ENCODE data around the gene TPD52L2.
"Not testable (repeated sequence)": the region's sequence is repeated elsewhere in the genome, so short reads cannot be mapped to it uniquely, and the experiment has no call there.

TPD52L2 gene

DNA sequence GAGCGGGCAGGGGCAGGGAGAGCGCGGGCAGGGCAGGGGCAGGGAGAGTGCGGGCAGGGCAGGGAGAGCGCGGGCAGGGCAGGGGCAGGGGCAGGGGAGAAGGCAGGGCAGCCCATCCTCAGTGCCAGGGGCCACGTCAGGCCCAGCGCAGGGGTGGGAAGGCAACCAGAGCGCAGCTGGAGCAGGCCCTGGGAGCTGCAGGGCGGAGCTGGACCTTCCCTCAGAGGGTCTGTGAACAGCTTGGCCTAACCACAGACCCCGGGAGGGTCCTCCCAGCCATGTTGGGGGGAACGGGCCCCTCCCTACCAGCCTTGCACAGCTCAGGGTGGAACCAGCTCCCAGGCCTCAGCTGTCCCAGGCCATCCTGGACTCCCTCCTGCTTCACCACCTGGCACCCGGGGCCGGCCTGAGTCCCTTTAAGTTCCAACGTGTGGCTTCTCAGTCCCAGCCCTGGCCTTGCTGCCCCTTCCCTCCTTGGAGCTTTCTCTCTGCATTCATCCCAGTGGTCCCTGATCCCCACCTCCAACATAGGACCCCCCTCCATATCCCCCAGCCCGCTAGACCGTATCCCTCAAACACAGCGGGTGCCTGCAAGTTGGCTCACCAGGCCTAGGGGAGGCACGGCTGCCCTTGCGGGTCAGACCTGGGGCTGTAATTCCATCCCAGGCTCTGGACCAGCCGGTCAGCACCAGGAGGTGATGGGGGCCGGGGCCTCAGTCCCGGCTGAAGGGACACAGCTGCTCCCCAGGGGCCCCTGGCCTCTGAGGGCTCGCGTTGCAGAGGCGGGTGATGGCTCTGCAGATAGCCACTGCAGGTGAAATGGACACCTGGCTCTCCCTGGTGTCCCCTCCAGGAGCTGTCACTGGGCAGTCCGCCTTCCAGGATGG lies 28.4 kb upstream of the TPD52L2 start:
- DNase-seq = peak; percentile 56

DNA sequence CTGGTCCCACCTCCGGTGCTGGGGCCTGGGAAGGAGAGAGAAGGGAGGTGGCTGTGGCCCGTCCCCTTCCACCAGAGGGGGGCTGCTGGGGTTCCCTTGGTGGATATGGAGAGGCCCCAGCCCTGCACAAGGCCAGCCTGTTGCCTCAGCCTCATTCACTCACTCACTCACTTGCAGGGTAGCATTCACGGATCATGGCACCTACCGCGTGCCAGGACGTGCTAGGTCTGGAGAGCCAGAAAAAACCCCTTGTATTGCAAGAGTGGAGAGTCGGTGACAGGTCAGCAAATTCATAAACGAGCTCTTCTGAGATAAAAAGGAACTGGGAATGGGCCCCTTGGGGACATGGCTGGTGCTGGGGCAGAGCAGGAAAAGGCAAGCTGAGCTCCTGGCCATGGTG lies 27.6 kb upstream of the TPD52L2 start:
- no peak for DNase-seq

DNA sequence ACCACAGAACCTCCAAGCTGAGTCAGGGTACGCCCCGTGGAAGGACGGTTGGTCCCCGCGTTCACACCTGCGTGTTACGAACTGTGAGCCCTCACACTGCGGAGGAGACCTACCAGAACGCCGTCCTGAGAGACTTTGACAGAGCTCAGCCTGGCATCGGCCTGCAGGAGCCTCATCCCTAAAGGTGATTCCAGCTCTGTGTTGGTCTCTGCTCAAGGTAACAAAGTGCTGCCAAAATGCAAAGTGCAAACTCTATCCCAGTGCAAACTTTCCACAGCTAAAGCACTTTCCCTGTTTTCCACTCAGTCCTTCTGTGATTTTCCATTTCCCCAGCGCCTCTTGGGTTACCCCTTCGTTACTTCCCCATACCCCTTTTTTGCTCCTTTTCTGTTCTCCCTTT lies 25.4 kb upstream of the TPD52L2 start:
- DNase-seq = no peak

DNA sequence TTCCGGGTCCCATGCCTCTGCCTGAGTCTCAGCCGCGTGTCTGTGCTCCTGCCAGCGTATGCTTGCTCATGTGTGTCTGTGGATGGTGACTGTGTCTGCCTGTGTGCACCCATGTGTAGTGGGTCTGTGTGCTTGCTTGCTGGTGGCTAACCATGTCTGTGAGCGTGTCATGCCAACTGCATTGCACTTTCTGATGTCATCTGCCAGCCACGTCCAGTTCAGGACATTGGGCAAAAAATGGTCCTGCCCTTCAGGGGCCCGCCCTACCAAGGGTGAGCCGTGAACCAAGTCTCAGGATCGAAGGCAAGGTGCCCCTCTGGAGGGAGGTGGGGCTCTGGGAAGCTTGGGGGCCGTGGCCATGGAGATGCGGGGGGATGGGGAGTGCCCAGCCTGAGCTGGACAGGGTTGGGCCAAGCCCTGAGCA lies 24.7 kb upstream of the TPD52L2 start:
- no peak for DNase-seq

DNA sequence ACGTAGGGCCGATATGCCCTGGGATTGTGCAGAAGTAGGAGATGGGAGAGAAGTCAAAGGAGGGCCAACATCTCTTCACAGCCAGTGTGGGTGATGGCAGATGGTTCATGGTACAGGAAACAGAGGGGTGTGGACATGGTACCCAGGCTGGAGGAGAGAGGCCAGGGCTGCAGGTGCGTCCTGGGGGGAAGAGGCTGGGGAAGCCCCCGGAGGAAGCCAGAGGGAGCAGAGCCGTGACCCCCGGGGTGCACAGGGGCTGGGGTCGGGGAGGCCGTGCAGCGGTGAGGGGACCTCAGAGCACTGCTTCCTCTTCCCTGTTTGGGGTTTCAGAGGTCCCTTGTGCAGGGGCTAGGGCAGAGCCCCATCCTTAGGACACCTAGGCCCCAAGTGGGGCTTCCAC lies 22.8 kb upstream of the TPD52L2 start:
- no peak for DNase-seq

DNA sequence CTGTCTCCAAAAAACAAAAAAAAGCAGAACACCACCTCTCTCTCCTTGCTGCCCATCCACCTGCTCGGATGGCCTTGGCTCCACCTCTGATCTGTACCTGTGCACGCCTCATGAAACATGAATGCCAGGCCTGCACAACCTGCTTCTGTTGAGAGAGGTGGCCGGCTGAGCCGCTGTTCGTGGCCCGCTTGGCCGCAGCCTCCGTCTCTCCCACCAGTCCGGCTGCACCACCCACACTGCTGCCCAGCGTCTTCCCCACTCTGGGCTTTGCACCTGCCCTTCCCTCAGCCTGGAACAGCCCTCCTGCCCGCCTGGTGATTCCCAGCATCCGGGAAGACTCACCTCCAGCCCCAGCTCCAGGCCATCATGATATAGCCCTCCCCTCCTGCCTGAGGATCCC lies 21.8 kb upstream of the TPD52L2 start:
- peak; percentile 55 for DNase-seq

DNA sequence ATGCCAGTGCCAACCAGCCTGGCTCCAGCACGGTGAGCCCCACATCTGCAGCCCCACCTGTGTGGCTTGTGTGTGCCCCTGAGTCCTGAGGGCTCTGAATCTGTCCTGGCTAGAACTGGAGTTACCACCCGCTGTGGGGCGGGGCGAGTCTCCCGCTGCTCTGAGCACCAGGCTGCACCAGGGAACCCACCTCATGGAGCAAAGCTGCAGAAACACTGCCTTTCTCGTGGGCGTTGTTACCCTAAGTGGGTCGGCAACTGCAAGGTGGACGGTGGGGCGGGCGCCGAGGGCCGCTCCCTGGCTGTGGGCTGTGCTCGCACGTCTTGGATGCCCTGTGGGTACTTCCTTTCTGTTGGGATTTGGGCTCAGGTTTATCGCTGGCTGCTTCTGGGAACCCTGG lies 21.3 kb upstream of the TPD52L2 start:
- DNase-seq = peak; percentile 54

DNA sequence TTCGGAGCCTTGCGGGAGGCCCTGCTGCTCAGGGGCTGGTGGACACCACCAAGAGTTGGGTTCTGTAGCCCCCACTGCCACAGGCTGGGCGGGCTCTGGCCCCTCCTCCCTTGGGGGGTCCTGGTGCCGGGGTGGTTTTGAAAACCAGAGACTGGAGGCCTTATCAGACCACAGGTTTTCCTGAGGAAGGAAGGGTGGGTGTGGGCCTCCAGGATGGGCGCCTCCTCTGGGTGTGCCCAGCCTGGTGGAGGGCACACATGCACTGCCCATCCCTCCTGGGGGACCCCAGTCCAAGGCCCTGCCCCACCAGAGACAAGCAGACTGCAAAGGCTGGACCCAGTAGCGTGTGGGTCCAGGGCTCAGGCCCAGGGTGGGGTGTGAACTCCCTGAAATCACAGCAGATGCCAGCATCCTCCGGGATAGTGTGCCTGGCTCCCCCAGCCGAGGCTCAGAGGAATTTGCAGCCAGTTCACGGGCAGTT lies 20.5 kb upstream of the TPD52L2 start:
- DNase-seq = peak; percentile 46

DNA sequence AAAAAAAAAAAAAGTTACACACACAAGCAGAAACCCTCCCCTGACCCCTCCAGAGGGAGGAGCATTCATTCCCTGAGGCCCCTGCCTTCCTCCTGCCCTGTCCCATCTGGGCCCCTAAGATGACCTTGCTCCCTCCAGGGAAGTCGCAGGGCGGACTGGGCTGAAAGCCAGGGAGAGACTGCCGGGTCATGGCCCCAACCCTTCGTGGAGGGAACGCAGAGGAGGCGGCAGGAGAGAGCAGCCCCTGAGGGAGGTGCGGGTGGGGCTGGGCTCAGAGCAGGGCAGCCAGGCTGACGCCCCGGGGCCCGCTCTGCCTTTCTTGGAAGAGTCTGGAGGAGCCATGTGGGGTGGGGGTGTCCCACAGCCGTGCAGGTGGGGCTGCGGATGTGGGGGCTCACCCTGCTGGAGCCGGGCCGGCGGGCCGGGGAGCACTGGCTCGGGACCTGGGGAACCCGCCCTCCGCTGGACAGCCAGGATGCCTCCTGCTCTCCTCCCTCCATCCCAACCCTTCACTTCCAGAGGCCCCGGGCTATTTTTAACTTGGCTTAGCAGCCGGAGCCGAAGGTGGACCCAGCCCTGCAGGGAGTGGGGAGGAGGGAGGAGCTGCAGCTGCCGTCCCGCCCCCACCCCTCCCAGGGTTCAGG lies 18.8 kb upstream of the TPD52L2 start:
- DNase-seq = peak; percentile 89

DNA sequence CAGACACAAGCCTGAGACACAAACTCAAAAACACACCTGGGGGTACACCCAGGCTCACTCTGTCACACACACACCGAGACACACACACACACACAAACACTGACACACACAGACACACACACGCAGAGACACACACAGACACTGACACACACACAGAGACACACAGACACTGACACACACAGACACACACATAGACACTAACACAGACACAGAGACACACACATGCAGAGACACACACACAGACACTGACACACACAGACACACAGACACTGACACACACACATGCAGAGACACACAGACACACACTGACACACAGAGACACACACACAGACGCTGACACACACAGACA lies 18.2 kb upstream of the TPD52L2 start:
- no peak for DNase-seq

DNA sequence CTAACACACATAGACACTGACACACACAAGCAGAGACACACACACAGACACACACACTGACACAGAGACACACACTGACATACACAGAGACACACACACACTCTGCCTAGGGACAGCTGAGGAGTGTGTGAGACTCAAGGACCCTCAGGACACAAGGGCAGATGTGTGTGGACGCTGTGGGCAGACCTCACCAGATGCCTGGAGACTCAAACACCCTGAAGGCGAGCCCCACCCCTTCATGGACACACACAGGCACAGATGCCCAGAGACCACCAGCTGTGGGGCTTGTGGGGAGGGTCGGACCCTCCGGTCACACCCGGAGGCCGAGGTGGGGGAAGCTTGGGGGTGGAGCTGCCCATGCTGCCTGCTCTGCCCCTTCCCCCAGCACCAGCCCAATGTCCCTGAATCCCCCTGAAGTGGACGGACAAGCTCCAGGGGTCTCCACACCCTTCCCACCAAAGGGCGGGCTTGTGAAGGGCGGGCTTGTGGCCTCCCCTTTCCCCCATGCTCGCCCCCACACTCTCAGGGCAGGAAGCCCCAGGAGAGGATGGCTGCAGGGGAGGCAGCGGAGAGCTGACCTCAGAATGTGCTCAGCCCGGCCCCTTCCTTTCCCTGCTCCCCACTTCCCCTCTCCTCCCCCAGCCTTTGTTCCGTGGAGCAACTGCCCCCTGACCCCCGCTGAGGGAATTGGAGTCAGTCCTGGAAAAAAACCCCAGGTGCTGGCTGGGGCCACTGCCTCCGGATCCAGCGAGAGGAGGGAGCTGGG lies 17.6 kb upstream of the TPD52L2 start:
- DNase-seq = peak; percentile 62

DNA sequence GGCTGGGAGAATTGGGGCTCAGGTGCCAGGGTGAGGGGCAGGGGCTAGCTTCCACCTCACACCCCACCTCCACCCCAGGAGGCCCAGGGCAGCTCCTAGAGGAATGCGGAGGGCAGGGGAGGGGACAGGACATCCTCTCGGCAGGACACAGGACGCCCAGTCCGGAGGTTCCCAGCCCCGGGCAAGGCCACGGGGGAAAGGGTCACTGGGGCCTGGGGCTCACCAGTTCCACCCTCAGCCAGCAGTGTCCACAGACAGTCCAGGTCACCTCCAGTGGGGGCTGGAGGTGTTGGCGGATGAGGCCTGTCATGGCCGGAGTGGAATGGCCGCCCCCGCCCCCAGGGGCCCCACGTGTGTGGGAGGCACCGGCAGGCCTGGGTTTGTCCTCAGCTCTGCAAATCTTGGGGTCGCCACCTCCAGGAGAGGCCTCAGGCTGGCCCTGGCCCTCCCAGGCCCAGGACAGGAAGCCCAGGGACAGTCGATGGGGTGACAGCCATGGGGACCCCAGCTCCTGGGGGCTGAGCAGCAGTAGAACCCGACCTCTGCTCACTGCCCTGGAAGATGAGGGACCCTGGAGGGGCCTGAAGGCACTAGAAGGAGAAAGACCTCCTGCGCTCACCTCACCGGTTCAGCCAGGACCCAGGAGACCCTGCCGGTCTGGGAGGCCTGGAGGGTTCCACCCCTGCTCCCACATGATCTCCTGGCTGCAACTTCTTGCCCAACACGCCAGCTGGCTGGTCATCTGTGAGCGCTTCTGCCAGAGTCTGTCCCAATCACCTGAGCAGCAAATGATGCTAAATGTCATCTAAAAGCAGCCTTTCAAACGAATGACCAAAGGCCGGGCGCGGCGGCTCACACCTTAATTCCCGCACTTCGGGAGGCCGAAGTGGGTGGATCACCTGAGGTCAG lies 16.8 kb upstream of the TPD52L2 start:
- peak; percentile 57 for DNase-seq

DNA sequence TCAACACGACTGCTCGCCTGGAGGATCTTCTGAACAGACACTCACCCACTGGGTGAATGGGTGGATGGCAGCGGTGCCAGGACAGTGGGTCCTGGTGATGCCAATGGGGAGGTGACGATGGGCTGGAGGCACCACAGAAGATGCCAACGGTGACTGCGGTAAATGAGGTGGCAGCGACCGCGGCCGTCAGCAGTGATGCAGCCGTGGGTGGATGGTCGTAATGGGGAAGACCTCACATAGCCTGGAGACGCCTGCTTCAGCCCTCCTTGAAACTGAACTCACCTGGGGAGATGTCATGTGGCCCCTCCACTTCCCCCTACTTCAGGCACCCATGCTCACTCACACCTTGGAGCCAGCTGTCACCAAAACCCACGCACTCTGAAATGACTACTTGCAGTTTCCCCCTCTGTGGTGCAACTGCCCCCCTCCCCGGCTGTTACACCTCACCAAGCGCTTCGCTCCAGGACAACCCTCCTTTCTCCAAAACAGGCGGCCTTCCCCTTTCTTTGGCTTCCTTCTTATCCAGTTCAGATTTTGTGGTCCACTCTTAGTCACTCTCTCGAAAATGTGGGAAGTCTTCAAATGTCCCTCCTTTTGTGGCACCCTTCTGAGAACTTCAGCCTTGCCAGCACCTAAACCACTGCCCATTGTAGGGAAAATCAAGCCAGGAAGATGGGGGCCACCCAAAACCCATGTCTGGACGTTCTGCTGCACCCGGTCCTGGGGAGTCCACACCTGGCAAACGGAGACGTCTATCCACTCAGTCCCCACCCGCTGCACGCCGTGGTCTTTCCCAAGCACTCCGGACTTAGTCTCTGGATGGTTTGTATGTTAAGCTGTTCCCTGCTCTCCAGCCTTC lies 14.2 kb upstream of the TPD52L2 start:
- DNase-seq = no peak

DNA sequence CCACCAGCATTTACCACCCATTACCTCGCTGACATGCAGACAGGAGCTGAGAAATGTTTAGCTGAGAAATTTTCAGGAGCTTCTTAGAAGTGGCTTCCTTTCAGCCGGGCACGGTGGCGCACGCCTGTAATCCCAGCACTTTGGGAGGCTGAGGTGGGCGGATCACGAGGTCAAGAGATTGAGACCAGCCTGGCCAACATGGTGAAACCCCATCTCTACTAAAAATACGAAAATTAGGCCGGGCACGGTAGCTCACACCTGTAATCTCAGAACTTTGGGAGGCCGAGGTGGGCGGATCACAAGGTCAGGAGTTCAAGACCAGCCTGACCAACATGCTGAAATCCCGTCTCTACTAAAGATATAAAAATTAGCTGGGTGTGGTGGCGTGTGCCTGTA lies 13.5 kb upstream of the TPD52L2 start:
- not testable (repeated sequence) for DNase-seq

DNA sequence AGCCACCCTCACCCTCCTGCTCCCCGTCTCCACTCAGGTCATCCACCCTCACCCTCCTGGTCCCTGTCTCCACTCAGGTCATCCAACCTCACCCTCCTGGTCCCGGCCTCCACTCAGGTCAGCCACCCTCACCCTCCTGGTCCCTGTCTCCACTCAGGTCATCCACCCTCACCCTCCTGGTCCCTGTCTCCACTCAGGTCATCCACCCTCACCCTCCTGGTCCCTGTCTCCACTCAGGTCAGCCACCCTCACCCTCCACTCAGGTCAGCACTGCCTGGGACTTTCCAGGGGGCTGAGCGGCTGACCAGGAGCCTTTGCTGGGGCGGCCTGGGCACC lies 11.4 kb upstream of the TPD52L2 start:
- DNase-seq = not testable (repeated sequence)

DNA sequence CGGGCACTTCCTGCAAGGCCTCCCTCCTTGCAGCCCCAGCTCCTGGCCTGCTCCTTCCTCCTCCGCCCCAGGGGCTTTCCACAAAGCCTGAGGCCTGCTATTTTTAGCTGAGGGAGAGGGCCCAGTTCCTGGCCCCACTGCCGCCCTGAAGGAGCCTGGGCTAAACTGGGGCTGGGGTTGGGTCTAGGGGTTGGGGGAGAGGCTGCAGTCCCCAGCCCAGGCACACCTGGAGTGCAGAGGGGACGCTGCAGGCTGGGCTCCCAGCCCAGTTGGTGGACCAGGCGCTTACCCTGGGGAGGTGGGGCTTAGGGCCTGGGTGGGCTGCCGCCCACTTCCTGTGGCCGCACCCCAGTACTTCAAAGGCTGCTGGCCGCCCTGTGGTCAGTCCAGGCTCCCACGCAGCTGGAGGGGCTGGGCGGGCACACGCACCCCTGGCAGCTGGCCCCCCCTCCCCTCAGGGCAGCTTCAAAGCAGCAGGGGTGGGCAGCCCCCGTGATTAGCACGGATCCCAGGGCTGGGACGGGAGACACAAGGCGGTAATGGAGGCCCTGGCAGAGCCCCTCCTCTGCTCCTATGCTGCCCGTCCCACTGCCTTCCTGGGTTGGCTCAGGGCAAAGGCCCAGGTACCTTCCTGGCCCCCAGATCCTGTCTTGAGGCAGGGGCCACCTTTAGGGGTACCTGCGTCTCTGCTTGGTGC lies 10.9 kb upstream of the TPD52L2 start:
- DNase-seq = peak; percentile 56

DNA sequence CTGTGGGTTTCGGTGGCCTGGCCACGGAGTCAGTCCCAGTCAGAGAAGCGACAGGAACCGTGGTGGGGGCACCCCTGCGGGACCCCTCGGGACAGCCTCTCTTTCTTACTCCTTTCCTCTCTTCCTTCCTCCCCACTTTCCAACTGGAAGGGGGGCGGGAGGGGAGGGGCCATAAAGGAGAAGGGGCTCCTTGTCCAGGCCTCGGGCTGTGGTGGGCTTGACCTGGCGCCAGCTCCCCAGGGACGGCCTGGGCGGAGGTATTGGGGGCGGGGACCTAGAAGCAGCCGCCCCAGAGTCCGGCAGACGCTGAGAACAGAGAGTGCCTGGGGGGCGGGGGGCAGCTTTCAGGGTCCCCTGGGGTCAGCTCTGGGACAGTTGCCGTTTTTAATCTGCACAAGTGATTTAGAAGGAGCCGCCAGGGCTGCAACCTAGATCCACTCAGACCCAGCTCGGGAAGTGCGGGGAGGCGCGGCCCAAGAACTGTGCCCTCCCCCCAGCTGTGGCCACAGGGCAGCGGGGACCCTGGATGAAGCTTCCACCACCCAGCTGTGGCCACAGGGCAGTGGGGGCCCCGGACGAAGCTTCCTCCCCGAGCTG lies 10.2 kb upstream of the TPD52L2 start:
- peak; percentile 52 for DNase-seq

DNA sequence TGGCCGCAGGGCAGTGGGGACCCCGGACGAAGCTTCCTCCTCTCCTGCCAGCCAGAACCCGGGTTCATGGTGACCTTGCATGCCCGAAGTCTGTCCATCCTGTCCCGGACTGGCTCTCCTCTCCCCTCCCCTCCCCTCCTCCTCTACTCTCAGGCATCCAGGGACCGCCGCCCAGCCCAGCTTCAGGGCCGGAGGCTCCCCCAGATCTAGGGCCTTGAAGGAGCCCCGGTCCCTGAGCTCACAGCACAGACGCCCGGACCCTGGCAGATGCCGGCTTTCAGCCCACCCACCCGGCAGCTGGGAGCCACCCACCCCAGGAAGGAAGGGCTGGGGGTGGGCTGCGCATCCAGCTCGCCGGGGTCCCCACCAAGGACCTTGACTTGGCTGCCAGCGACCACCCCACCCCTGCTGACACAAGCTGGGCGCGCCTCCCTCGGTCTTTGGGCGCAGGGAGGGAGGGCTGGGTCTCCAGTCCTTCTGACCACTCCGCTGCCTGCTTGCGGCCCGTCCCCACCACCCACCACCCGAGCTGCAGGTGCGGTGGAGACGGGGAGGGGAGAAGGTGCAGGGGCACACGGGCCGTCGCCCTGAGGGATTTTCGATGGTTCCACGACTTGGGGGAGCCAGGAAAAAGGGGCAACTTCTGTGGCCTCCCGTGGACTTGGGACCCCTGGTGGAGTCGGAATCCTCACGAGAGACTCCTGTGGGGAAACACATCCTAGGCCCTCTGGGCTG lies 9.5 kb upstream of the TPD52L2 start:
- DNase-seq = peak; percentile 59

DNA sequence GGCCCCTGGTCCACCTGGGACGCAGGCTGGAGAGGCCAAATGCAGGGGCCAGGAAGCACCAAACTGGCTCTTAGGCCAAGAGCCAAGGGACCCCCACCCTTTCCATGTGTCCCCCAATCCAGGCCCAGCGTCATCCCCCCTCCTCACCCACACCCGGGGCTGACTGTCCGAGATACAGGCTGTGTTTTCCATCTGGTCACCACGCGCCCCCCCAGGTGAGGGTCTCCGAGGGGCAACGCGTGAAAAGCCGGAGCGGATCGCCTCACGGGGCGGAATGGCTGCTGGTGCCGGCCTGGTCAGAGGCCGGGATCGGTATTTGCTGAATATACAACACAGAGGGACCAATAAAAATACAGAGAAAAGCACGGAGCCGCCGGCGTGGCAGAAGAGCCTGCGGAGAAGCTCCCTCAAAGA lies 9.0 kb upstream of the TPD52L2 start:
- no peak for DNase-seq

All from islet precursor cell (in vitro differentiated cells).